RWPE1 (cell line): Measurements from ENCODE around the gene PTDSS2.
"Not testable (repeated sequence)": the region's sequence is repeated elsewhere in the genome, so short reads cannot be mapped to it uniquely, and the experiment has no call there.

Experiments used
- CTCF ChIA-PET: fragments of 350-600 bp; sonication (Branson Sonifier 250); formaldehyde crosslinking; extraction: SDS; loops from one replicate; lab custom pipeline; 2021; lab: Yijun Ruan, JAX
- POLR2A ChIA-PET: fragments of 400-600 bp; formaldehyde crosslinking; extraction: SDS; loops from one replicate; lab custom pipeline; 2020; ENCODE audit warnings: antibody characterized with exemption; ENCODE audit not compliant: low non-redundant PET; lab: Yijun Ruan, JAX
- DNase-seq: peaks from one replicate; pipeline ENCODE4 v3.0.0; 2012; ENCODE audit warnings: low spot score
- H3K27ac ChIP-seq: fragments of 450-650 bp; 2 replicates; pipeline ENCODE4 v1.5.1; 2017
- TF ChIP-seq, protein P1 (sequence below): fragments of 450-650 bp; conservative IDR thresholded peaks from 2 replicates; pipeline ENCODE4 v1.5.1; 2017; ENCODE audit warnings: low read depth, mild to moderate bottlenecking

PTDSS2 gene

DNA sequence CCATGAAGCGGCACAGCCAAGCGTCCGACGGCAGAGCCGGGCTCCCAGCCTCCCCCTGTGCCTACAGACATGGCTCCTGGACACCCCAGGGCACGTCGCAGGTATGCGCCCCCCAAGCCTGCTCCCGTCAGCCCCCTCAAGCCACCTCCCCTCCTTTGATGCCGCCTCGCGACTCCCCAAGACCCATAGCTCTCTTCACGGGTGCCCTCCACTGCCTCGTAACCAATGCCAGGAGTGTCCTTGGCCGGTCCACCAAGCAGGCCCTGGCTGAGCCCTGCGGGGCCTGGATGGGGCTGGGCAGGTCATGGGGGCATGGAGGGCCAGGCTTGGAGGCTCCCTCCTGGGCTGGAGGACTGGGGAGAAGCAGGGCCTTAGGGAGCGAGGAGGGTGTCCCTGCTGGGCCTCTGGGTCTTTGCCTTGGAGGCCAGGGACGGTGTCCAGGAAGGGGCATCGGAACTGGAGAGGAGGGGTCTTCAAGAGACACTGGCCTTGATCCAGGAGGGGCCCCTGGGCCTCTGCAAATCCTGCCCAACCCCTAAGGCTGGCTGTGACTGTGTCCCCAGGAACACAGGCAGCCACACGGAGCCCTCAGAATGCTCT lies 17.5 kb upstream of the PTDSS2 start:
- TF ChIP-seq, protein P1, sequence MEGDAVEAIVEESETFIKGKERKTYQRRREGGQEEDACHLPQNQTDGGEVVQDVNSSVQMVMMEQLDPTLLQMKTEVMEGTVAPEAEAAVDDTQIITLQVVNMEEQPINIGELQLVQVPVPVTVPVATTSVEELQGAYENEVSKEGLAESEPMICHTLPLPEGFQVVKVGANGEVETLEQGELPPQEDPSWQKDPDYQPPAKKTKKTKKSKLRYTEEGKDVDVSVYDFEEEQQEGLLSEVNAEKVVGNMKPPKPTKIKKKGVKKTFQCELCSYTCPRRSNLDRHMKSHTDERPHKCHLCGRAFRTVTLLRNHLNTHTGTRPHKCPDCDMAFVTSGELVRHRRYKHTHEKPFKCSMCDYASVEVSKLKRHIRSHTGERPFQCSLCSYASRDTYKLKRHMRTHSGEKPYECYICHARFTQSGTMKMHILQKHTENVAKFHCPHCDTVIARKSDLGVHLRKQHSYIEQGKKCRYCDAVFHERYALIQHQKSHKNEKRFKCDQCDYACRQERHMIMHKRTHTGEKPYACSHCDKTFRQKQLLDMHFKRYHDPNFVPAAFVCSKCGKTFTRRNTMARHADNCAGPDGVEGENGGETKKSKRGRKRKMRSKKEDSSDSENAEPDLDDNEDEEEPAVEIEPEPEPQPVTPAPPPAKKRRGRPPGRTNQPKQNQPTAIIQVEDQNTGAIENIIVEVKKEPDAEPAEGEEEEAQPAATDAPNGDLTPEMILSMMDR, result no peak
- H3K27ac ChIP-seq, result no peak overlapping the region
- POLR2A ChIA-PET, result no interaction called here
- CTCF ChIA-PET, result interaction anchor here (0.6 kb wide), 1 partner anchor 15 kb away, joined by 5 read pairs; no protein-coding TSS in a partner anchor
- DNase-seq, result no peak

DNA sequence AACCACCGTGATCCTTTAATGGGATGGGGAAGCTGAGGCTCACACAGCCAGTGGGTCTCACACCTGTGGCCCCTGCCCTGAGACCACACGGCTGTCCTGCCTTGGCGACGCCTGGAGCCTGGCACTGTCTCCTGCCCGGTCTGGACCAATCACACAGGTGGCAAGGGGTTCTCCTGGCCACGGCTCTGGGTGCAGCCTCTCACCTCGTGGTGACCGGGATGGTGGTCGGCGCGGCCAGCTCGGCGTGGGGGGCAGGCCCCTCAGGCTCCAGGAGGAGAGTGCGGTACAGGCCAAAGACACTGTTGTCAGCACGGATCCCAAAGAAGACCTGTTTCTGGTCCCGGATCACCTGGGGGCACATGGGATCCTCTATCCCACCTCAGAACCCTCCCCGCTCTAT lies 17.0 kb upstream of the PTDSS2 start:
- TF ChIP-seq, protein P1, result no peak
- ChIA-PET POLR2A (no interaction called here), CTCF (interaction anchor here (0.6 to 1.1 kb wide), 2 partner anchors 15 kb away, joined by 3 to 5 read pairs; no protein-coding TSS in a partner anchor)
- H3K27ac ChIP-seq, result no peak overlapping the region
- no peak for DNase-seq

DNA sequence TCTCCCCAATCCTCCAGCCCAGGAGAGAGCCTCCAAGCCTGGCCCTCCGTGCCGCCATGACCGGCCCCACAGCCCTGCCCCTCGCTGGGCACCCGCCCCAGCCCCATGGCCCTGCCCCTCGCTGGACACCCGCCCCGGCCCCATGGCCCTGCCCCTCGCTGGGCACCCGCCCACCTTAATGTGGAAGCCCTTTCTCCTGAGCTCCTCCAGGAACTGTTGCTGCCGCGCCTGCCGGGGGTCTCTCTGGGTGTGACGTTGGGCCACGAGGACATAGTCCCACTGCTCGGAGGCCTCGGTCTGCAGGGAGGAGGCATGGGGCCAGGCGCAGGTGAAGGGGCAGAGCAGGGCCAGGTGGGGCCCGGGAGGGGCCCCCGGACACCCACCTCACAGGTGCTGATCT lies 16.4 kb upstream of the PTDSS2 start:
- CTCF ChIA-PET, result interaction anchor here (1.1 kb wide), 1 partner anchor 14 kb away, joined by 3 read pairs; no protein-coding TSS in a partner anchor
- no peak for DNase-seq
- TF ChIP-seq, protein P1, result no peak
- H3K27ac ChIP-seq, result no peak overlapping the region
- POLR2A ChIA-PET, result no interaction called here

DNA sequence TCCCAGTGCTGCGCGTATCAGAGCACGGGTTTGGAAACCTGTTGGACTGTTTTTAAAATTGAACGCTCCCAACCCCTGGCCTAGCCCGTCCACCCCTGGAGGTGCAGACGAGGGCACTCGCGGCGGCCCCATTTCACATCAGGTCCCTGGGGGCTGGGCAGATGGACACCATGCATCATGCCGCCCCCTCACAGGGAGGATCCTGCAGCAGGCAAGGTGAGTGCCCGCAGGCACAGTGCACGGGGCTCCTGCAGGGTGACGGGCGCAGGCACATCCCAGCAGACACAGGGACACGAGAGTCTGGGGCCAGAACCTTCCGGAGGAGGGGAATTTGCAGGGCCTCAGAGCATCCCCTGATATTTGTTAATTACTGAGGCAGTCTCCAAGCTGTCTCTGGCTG lies 15.6 kb upstream of the PTDSS2 start:
- no peak for DNase-seq
- CTCF ChIA-PET, result no interaction called here

DNA sequence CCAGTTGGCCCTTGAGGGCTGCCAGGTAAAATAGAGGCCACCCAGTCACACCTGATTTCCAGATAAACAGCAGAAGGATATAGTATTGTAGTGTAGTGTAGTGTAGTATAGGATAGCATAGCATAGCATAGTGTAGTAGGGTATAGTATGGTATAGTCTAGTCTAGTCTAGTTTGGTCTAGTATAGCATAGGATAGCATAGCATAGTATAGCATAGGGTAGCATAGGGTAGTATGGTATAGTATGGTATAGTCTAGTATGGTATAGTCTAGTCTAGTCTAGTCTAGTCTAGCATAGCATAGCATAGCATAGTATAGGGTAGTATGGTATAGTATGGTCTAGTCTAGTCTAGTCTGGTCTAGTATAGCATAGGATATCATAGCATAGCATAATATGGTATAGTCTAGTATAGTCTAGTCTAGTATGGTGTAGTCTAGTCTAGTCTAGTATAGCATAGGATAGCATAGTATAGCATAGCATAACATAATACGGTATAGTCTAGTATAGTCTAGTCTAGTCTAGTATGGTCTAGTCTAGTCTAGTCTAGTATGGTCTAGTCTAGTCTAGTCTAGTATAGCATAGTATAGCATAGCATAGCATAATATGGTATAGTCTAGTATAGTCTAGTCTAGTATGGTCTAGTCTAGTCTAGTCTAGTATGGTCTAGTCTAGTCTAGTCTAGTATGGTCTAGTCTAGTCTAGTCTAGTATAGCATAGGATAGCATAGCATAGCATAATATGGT lies 14.9 kb upstream of the PTDSS2 start:
- CTCF ChIA-PET, DNase-seq, POLR2A ChIA-PET, H3K27ac ChIP-seq: not testable (repeated sequence)

More for the DNA sequence above, 15.6 kb upstream of the PTDSS2 start:
- TF ChIP-seq, protein P1, result no peak
- POLR2A ChIA-PET, result no interaction called here
- no peak overlapping the region for H3K27ac ChIP-seq

DNA sequence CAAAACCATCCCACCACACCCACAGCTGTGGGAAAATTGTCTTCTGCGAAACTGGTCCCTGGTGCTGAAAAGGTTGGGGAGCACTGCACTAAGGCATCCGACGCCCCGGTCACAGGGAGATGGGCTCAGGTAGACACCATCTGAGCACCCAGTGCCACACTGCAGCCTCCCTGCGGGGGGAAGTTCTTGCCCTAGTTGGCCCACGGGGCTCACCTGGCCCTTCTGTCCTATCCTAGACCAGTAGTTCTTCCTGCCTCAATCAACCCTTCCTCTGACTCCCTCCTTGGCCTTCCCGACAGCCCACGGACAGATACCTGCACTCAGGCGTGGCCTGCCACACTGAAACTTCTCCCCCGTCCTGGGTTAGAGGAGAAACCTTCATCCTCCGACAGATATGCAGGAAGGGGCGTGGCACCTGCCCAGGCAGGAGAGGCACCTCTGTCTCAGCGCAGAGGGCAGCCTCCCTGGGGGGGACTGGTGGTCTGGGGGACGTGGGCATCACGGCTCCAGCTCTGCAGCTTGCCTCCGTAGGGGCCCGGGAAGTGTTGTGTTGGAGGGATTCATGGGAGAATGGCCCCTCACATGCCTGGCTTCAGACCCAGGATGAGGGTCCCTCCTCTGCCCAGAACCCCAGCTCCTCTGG lies 12.7 kb upstream of the PTDSS2 start:
- POLR2A ChIA-PET, result no interaction called here
- CTCF ChIA-PET, result no interaction called here
- no peak overlapping the region for H3K27ac ChIP-seq
- TF ChIP-seq, protein P1, result no peak
- DNase-seq, result no peak
